22Rv1 (cell line): ENCODE results near the gene ARVCF.

ENCODE experiments used
- CTCF ChIP-seq: fragments of 450-650 bp; IDR thresholded peaks from 2 replicates; pipeline ENCODE4 v1.5.1; 2017; ENCODE audit warnings: mild to moderate bottlenecking
- ZFX ChIP-seq: fragments of 450-650 bp; IDR thresholded peaks from 2 replicates; pipeline ENCODE4 v1.6.1; 2017; ENCODE audit warnings: antibody characterized with exemption, borderline replicate concordance

- TF ChIP-seq CTCF, result no peak
- TF ChIP-seq ZFX, result no peak
Measured at GRCh38 chr22:20036084-20036482, 19.5 kb upstream of the ARVCF start.
